Inflammatory macrophage (primary cell): ENCODE measurements around the gene ANXA1.

Source experiments
- DNase-seq, 2 donors: peaks; one replicate each; pipeline ENCODE4 v3.0.0-alpha.2; 2020 to 2022

Gene ANXA1

GRCh38 chr9:73210886-73211666 is 59.4 kb downstream of the ANXA1 start:
- DNase-seq: no peak

GRCh38 chr9:73213300-73213699 is 61.6 kb downstream of the ANXA1 start:
- no peak for DNase-seq

GRCh38 chr9:73215249-73215648 is 63.6 kb downstream of the ANXA1 start:
- no peak for DNase-seq

- no peak for DNase-seq
These were observed 64.4 kb downstream of the ANXA1 start for GRCh38 chr9:73216100-73216499.
